PC-9 (cell line): Measurements from ENCODE around the gene FGF22.

ENCODE experiments used
- CTCF ChIP-seq: fragments of 200-600 bp; sonication (generic); conservative IDR thresholded peaks from 2 replicates; pipeline ENCODE4 v1.6.1; 2017; ENCODE audit warnings: mixed run types, antibody characterized with exemption, mild to moderate bottlenecking, moderate library complexity
- EZH2 ChIP-seq: fragments of 200-600 bp; sonication (generic); IDR thresholded peaks from 2 replicates; pipeline ENCODE4 v1.8.0; 2017; ENCODE audit warnings: antibody characterized with exemption, low read depth

GRCh38 chr19:633068-633785, 6.5 kb upstream of the FGF22 start, which contains the start of gene POLRMT:
- TF ChIP-seq CTCF = no peak
- TF ChIP-seq EZH2 = no peak
